K562 (cell line): Measurements from ENCODE around the gene HS3ST3A1. TPM values are rescaled to one million over a fixed set of nuclear protein-coding genes. Genes with fewer than 3 reads are reported as not detected.
A peak's percentile ranks its signal among the peaks of the same experiment; 100 is the strongest.

Source experiments
- CHD4 ChIP-seq: fragments of 200-600 bp; sonication (generic); IDR thresholded peaks from 3 replicates; pipeline ENCODE4 v1.6.1; 2012; ENCODE audit warnings: low read depth, mild to moderate bottlenecking, mixed read lengths, low read length, inconsistent platforms; ENCODE audit not compliant: insufficient read depth, insufficient replicate concordance, poor library complexity, severe bottlenecking
- E2F6 ChIP-seq, 2 experiments: IDR thresholded peaks; 2 replicates each; pipeline ENCODE4 v1.6.1; 2011; ENCODE audit warnings: borderline replicate concordance in 1 of 2, control low read depth in 1 of 2, low read depth in 1 of 2, low read length in 1 of 2, mild to moderate bottlenecking in 1 of 2, mixed read lengths in 1 of 2, moderate library complexity in 1 of 2; ENCODE audit not compliant: insufficient read depth in 1 of 2, insufficient read length in 1 of 2, poor library complexity in 1 of 2, severe bottlenecking in 1 of 2; ENCODE audit errors: extremely low read depth in 1 of 2
- ELF2 ChIP-seq: fragments of 250-450 bp; sonication (Bioruptor Pico); IDR thresholded peaks from 2 replicates; pipeline ENCODE4 v1.5.0; 2021; ENCODE audit warnings: mild to moderate bottlenecking
- ELK1 ChIP-seq: sonication (generic); formaldehyde crosslinking; IDR thresholded peaks from 2 replicates; pipeline ENCODE4 v1.8.1; 2022; ENCODE audit warnings: missing genetic modification reagents
- HIVEP1 ChIP-seq: fragments of 250-450 bp; sonication (Bioruptor Pico); IDR thresholded peaks from 2 replicates; pipeline ENCODE4 v1.4.0; 2020; ENCODE audit warnings: mild to moderate bottlenecking
- JUNB ChIP-seq: fragments of 450-650 bp; formaldehyde crosslinking; conservative IDR thresholded peaks from 2 replicates; pipeline ENCODE4 v1.4.0; 2020; ENCODE audit warnings: mild to moderate bottlenecking
- MAFK ChIP-seq: IDR thresholded peaks from 2 replicates; pipeline ENCODE4 v1.6.1; 2011; ENCODE audit warnings: low read length, improper control_type of control experiment
- PURB ChIP-seq: sonication (generic); formaldehyde crosslinking; IDR thresholded peaks from 2 replicates; pipeline ENCODE4 v1.9.0; 2021; ENCODE audit warnings: low read depth, mild to moderate bottlenecking, missing genetic modification reagents
- RAD21 ChIP-seq, 2 experiments: fragments of 250-450 bp in 1 of 2; fragments of 450-650 bp in 1 of 2; sonication (Bioruptor Pico) in 1 of 2; formaldehyde crosslinking in 1 of 2; IDR thresholded peaks in 1 of 2; conservative IDR thresholded peaks in 1 of 2; 2 replicates each; pipeline versions ENCODE4 v1.4.0 to v1.8.0; 2020 to 2022; ENCODE audit warnings: mild to moderate bottlenecking in 2 of 2, moderate library complexity in 1 of 2
- REST ChIP-seq, 2 experiments: fragments of 450-650 bp; formaldehyde crosslinking in 1 of 2; IDR thresholded peaks; 2 replicates each; pipeline versions ENCODE4 v1.4.0 to v1.6.1; 2014 to 2020; ENCODE audit warnings: mild to moderate bottlenecking in 2 of 2, borderline replicate concordance in 1 of 2, low read depth in 1 of 2
- TCFL5 ChIP-seq: fragments of 250-450 bp; sonication (Bioruptor Pico); conservative IDR thresholded peaks from 2 replicates; pipeline ENCODE4 v1.6.1; 2021; ENCODE audit warnings: mild to moderate bottlenecking, moderate library complexity, matching md5 sums
- ZFP30 ChIP-seq: fragments of 250-450 bp; sonication (Bioruptor Pico); IDR thresholded peaks from 2 replicates; pipeline ENCODE4 v1.8.0; 2022; ENCODE audit warnings: moderate library complexity, mild to moderate bottlenecking, inconsistent platforms, borderline replicate concordance
- ZNF740 ChIP-seq, 3 experiments: fragments of 200-800 bp in 1 of 3; sonication (Bioruptor generic) in 1 of 3; sonication (generic) in 1 of 3; formaldehyde crosslinking in 1 of 3; IDR thresholded peaks; 2 replicates each; pipeline versions ENCODE4 v1.6.1 to v1.8.0; 2016 to 2022; ENCODE audit warnings: mild to moderate bottlenecking in 2 of 3, missing compliant biosample characterization in 2 of 3, missing genetic modification characterization in 2 of 3, missing genetic modification reagents in 1 of 3
- polyA plus RNA-seq, 8 experiments: library from polyadenylated mRNA; depleted of rRNA in 4 of 8; stranded (reverse) in 5 of 8; unstranded in 3 of 8; fragments of >200 nt; fragmentation: Nextera tagmentation in 2 of 8; fragmentation: Illumina TruSeq in 1 of 8; extraction: Ambion mirVana in 2 of 8; extraction: Trizol in 1 of 8; gene quantifications; 2 replicates each; pipeline versions ENCODE4 v1.2.1 to v1.2.3, GENCODE V29; 2011 to 2014; ENCODE audit warnings: inconsistent platforms in 1 of 8, missing spikeins in 1 of 8
- total RNA-seq, 7 experiments: library from RNA; depleted of rRNA in 6 of 7; stranded (reverse); fragments of >200 nt in 6 of 7; fragmentation: Illumina TruSeq in 2 of 7; extraction: Trizol in 2 of 7; gene quantifications; 2 replicates each; pipeline versions ENCODE4 v1.2.1 to v1.2.3, GENCODE V29; 2011 to 2021; ENCODE audit warnings: low replicate concordance in 1 of 7

Gene HS3ST3A1
- total and polyA plus RNA-seq, 9 of the 15 experiments (the other 6 are each of a cell fraction or from before 2014, with no cell fraction given) = 0.25 to 14.8 (median 2.3) TPM

- peak in 1 of 2 experiments; percentile 8 for TF ChIP-seq E2F6 (IDR thresholded peaks at IDR 0.05; ENCODE audit: borderline replicate concordance in 1 of 2, extremely low read depth in 1 of 2, insufficient read depth in 1 of 2, insufficient read length in 1 of 2, low read depth in 1 of 2, low read length in 1 of 2, poor library complexity in 1 of 2, severe bottlenecking in 1 of 2)
- TF ChIP-seq ELF2 (CRISPR knock-in tag) = no peak
- TF ChIP-seq REST (IDR thresholded peaks at IDR 0.05; ENCODE audit: borderline replicate concordance) = peak; percentile 50; the same call in 1 of the 2 replicates
- TF ChIP-seq REST (CRISPR knock-in tag; IDR thresholded peaks at IDR 0.05; ENCODE audit: low read depth) = no peak
- peak; percentile 60 to 64 for TF ChIP-seq RAD21 (CRISPR knock-in tag; conservative IDR thresholded peaks at IDR 0.05 in 1 of 2, IDR thresholded peaks at IDR 0.05 in 1 of 2)
- TF ChIP-seq ZNF740 (CRISPR knock-in tag; IDR thresholded peaks at IDR 0.05) = no peak
- no peak for TF ChIP-seq ZNF740 (tag; IDR thresholded peaks at IDR 0.05)
- TF ChIP-seq TCFL5 = no peak
- TF ChIP-seq CHD4 = no peak
- TF ChIP-seq MAFK = peak; percentile 26; the same call in 1 of the 2 replicates
- TF ChIP-seq JUNB (CRISPR knock-in tag) = no peak
- no peak for TF ChIP-seq HIVEP1 (CRISPR knock-in tag)
- no peak for TF ChIP-seq ELK1
- TF ChIP-seq ZFP30 = no peak
- TF ChIP-seq PURB (CRISPR knock-in tag) = no peak
These were observed 6.7 kb downstream of the HS3ST3A1 start (continued) for GRCh38 chr17:13594762-13595598.
